Neural cell (in vitro differentiated cells): ENCODE measurements around the gene LIX1L. TPM values are rescaled to one million over a fixed set of nuclear protein-coding genes. Genes with fewer than 3 reads are reported as not detected.

Experiments used
- H2AFZ ChIP-seq: fragments of 200-600, 300-800 bp; sonication (generic), shearing (Covaris generic); 2 replicates; pipeline ENCODE4 v1.6.0; 2014; ENCODE audit warnings: low read depth, mild to moderate bottlenecking, antibody characterized with exemption, low read length, moderate library complexity
- H3F3A ChIP-seq: fragments of 200-600 bp; shearing (Covaris generic); 2 replicates; pipeline ENCODE4 v1.6.1; 2016; ENCODE audit warnings: mild to moderate bottlenecking, moderate library complexity, mixed read lengths, antibody characterized with exemption, low read length; ENCODE audit not compliant: insufficient read depth, poor library complexity, severe bottlenecking
- H3K27ac ChIP-seq: fragments of 200-600, 300-800 bp; sonication (generic), shearing (Covaris generic); 2 replicates; pipeline ENCODE4 v1.5.1; 2014; ENCODE audit warnings: mild to moderate bottlenecking, low read length, moderate library complexity
- H3K27me3 ChIP-seq: fragments of 300-800, 200-600 bp; sonication (generic), shearing (Covaris generic); 2 replicates; pipeline ENCODE4 v1.6.0; 2014; ENCODE audit warnings: mild to moderate bottlenecking, low read depth, low read length, moderate library complexity; ENCODE audit not compliant: insufficient read depth
- H3K36me3 ChIP-seq: fragments of 300-800, 200-600 bp; sonication (generic), shearing (Covaris generic); 2 replicates; pipeline ENCODE4 v1.5.1; 2014; ENCODE audit warnings: mild to moderate bottlenecking, antibody characterized with exemption, low read length, moderate library complexity; ENCODE audit not compliant: insufficient read depth
- H3K4me2 ChIP-seq: fragments of 300-800, 200-600 bp; sonication (generic), shearing (Covaris generic); 2 replicates; pipeline ENCODE4 v1.6.0; 2014; ENCODE audit warnings: mild to moderate bottlenecking, low read length
- H3K4me3 ChIP-seq: fragments of 300-800, 200-600 bp; sonication (generic), shearing (Covaris generic); 2 replicates; pipeline ENCODE4 v1.5.1; 2014; ENCODE audit warnings: mild to moderate bottlenecking, low read length, moderate library complexity
- H3K79me2 ChIP-seq: fragments of 200-600 bp; shearing (Covaris generic); replicated peaks from 2 replicates; pipeline ENCODE4 v1.6.0; 2014; ENCODE audit warnings: mild to moderate bottlenecking, low read length, moderate library complexity; ENCODE audit not compliant: insufficient read depth
- H3K9ac ChIP-seq: fragments of 300-800, 200-600 bp; sonication (generic), shearing (Covaris generic); 2 replicates; pipeline ENCODE4 v1.6.1; 2016; ENCODE audit warnings: mild to moderate bottlenecking, low read length, mixed read lengths
- H3K9me2 ChIP-seq: fragments of 200-600 bp; shearing (Covaris generic); 2 replicates; pipeline ENCODE4 v1.6.1; 2016; ENCODE audit warnings: mild to moderate bottlenecking, low read length, mixed read lengths; ENCODE audit not compliant: insufficient read depth
- H3K9me3 ChIP-seq: fragments of 200-600, 300-800 bp; sonication (generic), shearing (Covaris generic); 2 replicates; pipeline ENCODE4 v1.6.1; 2016; ENCODE audit warnings: mild to moderate bottlenecking, mixed run types, low read length, moderate library complexity, mixed read lengths
- H4K20me1 ChIP-seq: fragments of 200-600 bp; shearing (Covaris generic); 2 replicates; pipeline ENCODE4 v1.6.1; 2016; ENCODE audit warnings: mild to moderate bottlenecking, mixed run types; ENCODE audit not compliant: insufficient read depth
- CTCF ChIP-seq: fragments of 450-650 bp; IDR thresholded peaks from 2 replicates; pipeline ENCODE4 v1.5.1; 2014; ENCODE audit warnings: antibody characterized with exemption, mild to moderate bottlenecking, moderate library complexity; ENCODE audit not compliant: poor library complexity, severe bottlenecking
- EP300 ChIP-seq: fragments of 450-650 bp; conservative IDR thresholded peaks from 2 replicates; pipeline ENCODE4 v1.6.1; 2014; ENCODE audit warnings: antibody characterized with exemption, mild to moderate bottlenecking, moderate library complexity; ENCODE audit not compliant: poor library complexity, severe bottlenecking
- EZH2 ChIP-seq: fragments of 200-600, 300-800 bp; shearing (Covaris generic), sonication (generic); IDR thresholded peaks from 2 replicates; pipeline ENCODE4 v1.6.1; 2014; ENCODE audit warnings: antibody characterized with exemption, low read length, borderline replicate concordance, mild to moderate bottlenecking; ENCODE audit not compliant: insufficient read depth, poor library complexity, severe bottlenecking
- MXI1 ChIP-seq: fragments of 450-650 bp; conservative IDR thresholded peaks from 2 replicates; pipeline ENCODE4 v1.6.1; 2014; ENCODE audit warnings: antibody characterized with exemption, mild to moderate bottlenecking; ENCODE audit not compliant: poor library complexity, severe bottlenecking
- POLR2AphosphoS5 ChIP-seq: IDR thresholded peaks from 2 replicates; pipeline ENCODE4 v1.6.1; 2012
- RAD21 ChIP-seq: fragments of 450-650 bp; conservative IDR thresholded peaks from 2 replicates; pipeline ENCODE4 v1.6.1; 2014; ENCODE audit warnings: antibody characterized with exemption, mild to moderate bottlenecking, moderate library complexity
- REST ChIP-seq: IDR thresholded peaks from 2 replicates; pipeline ENCODE4 v1.6.1; 2012; ENCODE audit warnings: borderline replicate concordance
- SMC3 ChIP-seq: fragments of 450-650 bp; conservative IDR thresholded peaks from 2 replicates; pipeline ENCODE4 v1.6.1; 2014; ENCODE audit warnings: antibody characterized with exemption, mild to moderate bottlenecking, moderate library complexity; ENCODE audit not compliant: poor library complexity
- TAF1 ChIP-seq: IDR thresholded peaks from 2 replicates; pipeline ENCODE4 v1.6.1; 2012; ENCODE audit warnings: low read depth
- polyA plus RNA-seq: library from polyadenylated mRNA; depleted of rRNA; stranded (reverse); fragments of >200 nt; gene quantifications from 2 replicates; pipeline ENCODE4 v1.2.3, GENCODE V29; 2014

The LIX1L gene
- polyA plus RNA-seq, 1 donor from 2014 or later: 17.0 TPM

GRCh38 chr1:145997016-145997717 lies 39.4 kb upstream of the LIX1L start:
- Histone ChIP-seq H3K27ac (peak overlapping the region; percentile 78), H4K20me1 (peaks cover 41% of the 10 kb centered on the region), H2AFZ (peak overlapping the region; percentile 35), H3K9me3 (no peaks in the 10 kb centered on the region), H3F3A (peaks cover 3% of the 10 kb centered on the region), H3K9me2 (no peaks in the 10 kb centered on the region), H3K79me2 (peaks cover 50% of the 10 kb centered on the region), H3K4me3 (peak overlapping the region; percentile 79), H3K36me3 (peaks cover 26% of the 10 kb centered on the region), H3K9ac (peak overlapping the region; percentile 68), H3K27me3 (no peaks in the 10 kb centered on the region), H3K4me2 (peak overlapping the region; percentile 85)
- TF ChIP-seq EZH2 (no peak), EP300 (no peak), SMC3 (no peak), POLR2AphosphoS5 (no peak), REST (no peak), TAF1 (no peak), CTCF (no peak)

- no peaks in the 10 kb centered on the region for H3K9me2 ChIP-seq
- peak within 1 kb of the TSS; percentile 85 for H3K27ac ChIP-seq
- peaks cover 29% of the 10 kb centered on the region for H3K36me3 ChIP-seq
- peaks cover 47% of the 10 kb centered on the region for H4K20me1 ChIP-seq
- peak within 1 kb of the TSS; percentile 35 for H2AFZ ChIP-seq
- H3K4me3 ChIP-seq: peak within 1 kb of the TSS; percentile 79
- H3K9me3 ChIP-seq: no peaks in the 10 kb centered on the region
- H3K79me2 ChIP-seq: peaks cover 57% of the 10 kb centered on the region
- TF ChIP-seq REST (no peak), MXI1 (peak; percentile 96), SMC3 (peak; percentile 19), RAD21 (peak; percentile 15), CTCF (peak; percentile 19), TAF1 (no peak), EP300 (peak; percentile 73), POLR2AphosphoS5 (peak; percentile 80), EZH2 (no peak)
- no peaks in the 10 kb centered on the region for H3K27me3 ChIP-seq
- peaks cover 3% of the 10 kb centered on the region for H3F3A ChIP-seq
- peak within 1 kb of the TSS; percentile 76 for H3K9ac ChIP-seq
- H3K4me2 ChIP-seq: peak within 1 kb of the TSS; percentile 85
Measured at GRCh38 chr1:145996433-145997015, 38.7 kb upstream of the LIX1L start, which contains the start of gene TXNIP. TSS of gene TXNIP (minus strand) at chr1:145996579. CDS start at chr1:145996266, 313 bp downstream.
